OCI-LY7 (cell line): Measurements from ENCODE around the gene PCBP3.

ENCODE experiments used
- EZH2phosphoT487 ChIP-seq: fragments of 200-600 bp; sonication (generic); IDR thresholded peaks from 2 replicates; pipeline ENCODE4 v1.6.1; 2018; ENCODE audit warnings: low read depth, borderline replicate concordance, mild to moderate bottlenecking, mixed run types, antibody characterized with exemption, low read length, moderate library complexity, mixed read lengths
- TF ChIP-seq, protein P1 (sequence below): fragments of 200-600 bp; sonication (generic); conservative IDR thresholded peaks from 2 replicates; pipeline ENCODE4 v1.5.1; 2014; ENCODE audit warnings: mild to moderate bottlenecking, antibody characterized with exemption, low read length, moderate library complexity, mixed read lengths

DNA sequence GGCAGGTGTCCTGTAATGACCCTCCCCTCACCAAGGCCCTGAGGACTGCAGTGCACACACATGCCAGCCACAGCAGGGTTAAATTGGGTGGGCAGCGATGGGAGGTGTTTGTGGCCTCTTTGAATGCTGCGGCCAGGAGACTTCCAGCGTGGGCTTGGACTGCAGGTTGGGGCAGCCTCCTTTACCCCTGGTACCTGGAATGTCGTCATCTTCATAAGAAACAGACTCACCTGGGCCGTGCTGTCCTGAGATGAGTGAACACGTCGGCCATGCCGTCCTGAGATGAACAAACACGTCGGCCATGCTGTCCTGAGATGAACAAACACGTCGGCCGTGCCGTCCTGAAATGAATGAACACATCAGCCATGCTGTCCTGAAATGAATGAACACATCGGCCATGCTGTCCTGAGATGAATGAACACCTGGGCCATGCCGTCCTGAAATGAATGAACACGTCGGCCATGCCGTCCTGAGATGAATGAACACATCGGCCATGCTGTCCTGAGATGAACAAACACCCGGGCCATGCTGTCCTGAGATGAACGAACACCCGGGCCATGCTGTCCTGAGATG is 288.0 kb downstream of the PCBP3 start:
- TF ChIP-seq, protein P1, sequence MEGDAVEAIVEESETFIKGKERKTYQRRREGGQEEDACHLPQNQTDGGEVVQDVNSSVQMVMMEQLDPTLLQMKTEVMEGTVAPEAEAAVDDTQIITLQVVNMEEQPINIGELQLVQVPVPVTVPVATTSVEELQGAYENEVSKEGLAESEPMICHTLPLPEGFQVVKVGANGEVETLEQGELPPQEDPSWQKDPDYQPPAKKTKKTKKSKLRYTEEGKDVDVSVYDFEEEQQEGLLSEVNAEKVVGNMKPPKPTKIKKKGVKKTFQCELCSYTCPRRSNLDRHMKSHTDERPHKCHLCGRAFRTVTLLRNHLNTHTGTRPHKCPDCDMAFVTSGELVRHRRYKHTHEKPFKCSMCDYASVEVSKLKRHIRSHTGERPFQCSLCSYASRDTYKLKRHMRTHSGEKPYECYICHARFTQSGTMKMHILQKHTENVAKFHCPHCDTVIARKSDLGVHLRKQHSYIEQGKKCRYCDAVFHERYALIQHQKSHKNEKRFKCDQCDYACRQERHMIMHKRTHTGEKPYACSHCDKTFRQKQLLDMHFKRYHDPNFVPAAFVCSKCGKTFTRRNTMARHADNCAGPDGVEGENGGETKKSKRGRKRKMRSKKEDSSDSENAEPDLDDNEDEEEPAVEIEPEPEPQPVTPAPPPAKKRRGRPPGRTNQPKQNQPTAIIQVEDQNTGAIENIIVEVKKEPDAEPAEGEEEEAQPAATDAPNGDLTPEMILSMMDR, result no peak
- TF ChIP-seq EZH2phosphoT487, result no peak
